Fibroblast of peridontal ligament (primary cell): ENCODE data around the gene TBXA2R.
A peak's percentile ranks its signal among the peaks of the same experiment; 100 is the strongest.

Experiments
- DNase-seq: peaks from one replicate; pipeline ENCODE4 v3.0.0-alpha.2; 2010; ENCODE audit errors: extremely low read depth

The TBXA2R gene

GRCh38 chr19:3619631-3620012 lies 12.9 kb upstream of the TBXA2R start:
- no peak for DNase-seq

GRCh38 chr19:3618811-3619630 lies 12.3 kb upstream of the TBXA2R start:
- no peak for DNase-seq

- DNase-seq: peak; percentile 49
Observed at GRCh38 chr19:3618144-3618810, 11.6 kb upstream of the TBXA2R start.

- no peak for DNase-seq
Observed at GRCh38 chr19:3617463-3617862, 10.8 kb upstream of the TBXA2R start.

- DNase-seq: no peak
Observed at GRCh38 chr19:3615524-3616135, 9.0 kb upstream of the TBXA2R start.

GRCh38 chr19:3614858-3615505 lies 8.3 kb upstream of the TBXA2R start:
- no peak for DNase-seq

GRCh38 chr19:3613818-3614661 lies 7.4 kb upstream of the TBXA2R start:
- no peak for DNase-seq

- no peak for DNase-seq
Observed at GRCh38 chr19:3612901-3613741, 6.4 kb upstream of the TBXA2R start.

- DNase-seq: no peak
Observed at GRCh38 chr19:3612330-3612729, 5.7 kb upstream of the TBXA2R start.

GRCh38 chr19:3611841-3612240 lies 5.2 kb upstream of the TBXA2R start:
- no peak for DNase-seq

- no peak for DNase-seq
Observed at GRCh38 chr19:3610745-3611717, 4.4 kb upstream of the TBXA2R start.

- peak; percentile 7 for DNase-seq
Observed at GRCh38 chr19:3609779-3610719, 3.4 kb upstream of the TBXA2R start.

- DNase-seq: no peak
Observed at GRCh38 chr19:3608750-3609322, 2.2 kb upstream of the TBXA2R start.

- no peak for DNase-seq
Observed at GRCh38 chr19:3608079-3608641, 1.5 kb upstream of the TBXA2R start.

GRCh38 chr19:3607303-3608078 lies 816 bp upstream of the TBXA2R start:
- DNase-seq: peak; percentile 18

GRCh38 chr19:3606174-3606689 lies 443 bp downstream of the TBXA2R start:
- DNase-seq: no peak
